HG02678 (cell line): ENCODE measurements around the gene ZNF107.
"Not testable (repeated sequence)": the region's sequence is repeated elsewhere in the genome, so short reads cannot be mapped to it uniquely, and the experiment has no call there.

Source experiments
- ATAC-seq: cut with Tn5 transposase; IDR thresholded peaks from one replicate; pipeline ENCODE4 v1.9.1; 2021; ENCODE audit warnings: mild to moderate bottlenecking, moderate library complexity; ENCODE audit not compliant: unreplicated experiment

Gene ZNF107

DNA sequence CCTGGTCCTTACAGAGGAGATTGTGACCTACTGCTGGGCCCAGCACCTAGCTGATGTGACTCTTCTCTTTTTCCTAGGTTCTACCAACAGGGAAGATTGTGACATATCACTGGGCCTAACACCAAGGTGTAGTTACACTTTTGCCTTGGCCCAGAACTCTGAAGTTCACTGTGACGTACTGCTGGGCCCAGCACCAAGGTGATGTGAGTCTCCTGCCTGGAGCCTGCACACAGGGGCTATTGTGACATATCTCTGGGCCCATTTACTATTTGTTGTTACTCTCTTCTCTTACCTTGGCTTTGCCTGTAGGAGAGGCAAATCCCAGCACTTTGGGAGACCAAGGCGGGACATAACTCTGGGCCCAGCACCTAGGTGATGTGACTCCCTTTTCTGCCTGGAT, 23.1 kb upstream of the ZNF107 start:
- no peak for ATAC-seq

DNA sequence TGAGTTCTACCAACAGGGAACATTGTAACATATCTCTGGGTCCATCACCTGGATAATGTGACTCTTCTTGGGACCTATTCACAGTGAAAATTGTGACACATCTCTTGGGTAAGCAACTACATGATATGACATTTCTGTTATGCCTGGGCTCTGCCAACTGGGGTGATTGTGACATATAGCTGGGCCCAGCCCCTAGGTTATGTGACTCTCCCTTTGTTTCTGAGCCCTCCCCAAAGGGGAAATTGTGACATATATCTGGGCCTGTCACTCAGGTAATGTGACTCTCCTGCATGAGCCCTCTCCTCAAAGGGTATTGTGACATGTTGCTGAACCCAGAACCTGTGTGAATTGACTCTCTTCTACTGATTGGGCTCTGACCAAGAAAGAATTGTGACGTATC, 22.4 kb upstream of the ZNF107 start:
- no peak for ATAC-seq

DNA sequence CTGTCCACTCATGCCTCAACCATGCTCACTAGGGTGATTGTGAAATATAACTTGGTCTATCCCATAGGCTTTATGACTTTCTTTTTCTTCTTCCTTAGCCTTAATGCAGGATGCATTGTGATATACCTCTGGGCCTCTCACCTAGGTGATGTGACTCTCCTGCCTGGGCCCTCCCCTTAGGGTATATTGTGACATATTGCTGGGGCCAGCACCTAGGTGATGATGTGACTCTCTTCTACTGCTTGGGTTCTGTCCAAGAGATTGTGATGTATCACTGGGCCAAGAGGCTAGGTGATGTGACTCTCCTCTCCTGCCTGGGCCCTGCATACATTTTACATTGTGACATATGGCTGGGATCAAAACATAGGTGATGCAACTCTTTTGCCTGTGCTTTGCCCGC, 14.7 kb upstream of the ZNF107 start:
- no peak for ATAC-seq

DNA sequence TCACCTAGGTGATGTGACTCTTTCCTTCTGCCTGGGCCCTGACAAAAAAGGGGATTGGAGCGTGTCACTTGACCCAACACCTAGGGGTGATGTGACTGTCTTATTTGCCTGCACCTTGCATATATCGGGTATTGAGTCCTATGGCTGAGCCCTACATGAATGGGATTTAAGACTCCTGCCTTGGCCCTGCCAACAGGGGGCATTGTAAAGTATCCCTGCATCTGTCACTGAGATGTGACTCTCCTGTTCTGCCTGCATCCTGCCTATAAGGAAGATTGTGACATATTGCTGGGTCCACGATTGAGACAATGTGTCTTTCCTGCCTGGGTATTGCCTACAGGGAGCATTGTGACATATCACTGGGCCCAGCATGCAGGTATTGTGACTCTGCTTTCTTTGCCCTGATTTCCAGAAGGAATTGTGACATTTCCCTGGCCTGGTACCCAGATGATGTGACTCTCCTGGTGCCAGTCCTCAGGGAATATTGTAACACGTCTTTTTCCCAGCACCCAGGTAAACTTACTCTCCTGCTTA, 14.2 kb upstream of the ZNF107 start:
- ATAC-seq, result no peak

DNA sequence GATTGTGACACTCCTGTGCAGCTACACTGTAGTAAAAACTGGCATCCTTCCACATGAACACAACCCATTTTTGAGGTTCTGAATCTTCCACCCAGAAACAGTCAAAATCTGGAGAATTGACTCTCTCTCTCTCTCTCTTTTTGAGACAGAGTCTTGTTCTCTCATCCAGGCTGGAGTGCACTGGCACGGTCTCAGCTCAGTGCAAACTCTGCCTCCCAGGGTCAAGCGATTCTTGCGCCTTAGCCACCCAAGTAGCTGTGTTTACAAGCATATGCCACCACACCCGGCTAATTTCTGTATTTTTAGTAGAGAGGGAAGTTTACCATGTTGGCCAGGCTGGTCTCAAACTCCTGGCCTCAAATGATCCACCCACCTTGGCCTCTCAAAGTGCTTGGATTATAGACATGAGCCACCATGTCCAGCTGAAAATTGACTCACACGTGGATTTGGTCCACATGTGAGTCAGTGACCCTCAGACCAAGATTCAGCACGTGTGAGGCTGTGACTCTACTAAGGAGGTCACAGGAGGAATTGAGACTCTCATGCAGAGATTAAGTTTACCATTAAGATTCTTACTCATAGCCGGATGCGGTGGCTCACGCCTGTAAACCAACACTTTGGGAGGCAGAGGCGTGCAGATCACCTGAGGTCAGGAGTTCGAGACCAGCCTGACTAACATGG, 12.1 kb upstream of the ZNF107 start:
- no peak for ATAC-seq

DNA sequence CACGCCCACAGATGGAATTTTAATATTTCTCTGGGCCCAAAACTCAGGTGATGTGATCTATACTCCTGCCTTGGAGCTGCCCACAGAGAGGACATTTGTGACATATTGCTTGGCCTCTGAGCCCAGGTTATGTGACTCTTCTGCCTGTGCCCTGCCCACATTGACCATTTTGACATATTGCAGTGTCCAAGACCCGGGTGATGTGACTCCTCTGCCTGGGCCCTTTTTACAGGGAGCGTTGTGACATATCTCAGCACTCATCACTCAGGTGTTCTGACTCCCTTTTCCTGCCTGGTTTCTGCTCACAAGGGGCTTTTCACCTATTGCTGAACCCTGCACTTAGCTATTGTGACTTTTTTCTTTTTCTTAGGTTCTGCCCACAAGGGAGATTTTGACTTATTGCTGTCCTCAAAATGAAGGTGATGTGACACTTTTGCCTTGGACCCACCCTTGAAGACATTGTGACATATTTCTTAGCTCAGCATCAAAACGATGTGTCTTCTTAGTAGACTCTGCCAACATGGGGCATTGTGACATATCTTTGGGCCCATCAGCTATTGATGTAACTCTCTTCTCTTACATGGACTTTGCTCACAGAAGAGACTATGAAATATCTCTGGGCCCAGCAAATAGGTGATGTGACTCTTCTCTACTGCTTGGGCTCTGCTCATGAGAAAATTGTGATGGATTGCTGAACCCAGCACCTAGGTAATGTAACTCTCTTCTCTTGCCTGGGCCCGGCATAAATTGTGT, 11.0 kb upstream of the ZNF107 start:
- ATAC-seq, result no peak

DNA sequence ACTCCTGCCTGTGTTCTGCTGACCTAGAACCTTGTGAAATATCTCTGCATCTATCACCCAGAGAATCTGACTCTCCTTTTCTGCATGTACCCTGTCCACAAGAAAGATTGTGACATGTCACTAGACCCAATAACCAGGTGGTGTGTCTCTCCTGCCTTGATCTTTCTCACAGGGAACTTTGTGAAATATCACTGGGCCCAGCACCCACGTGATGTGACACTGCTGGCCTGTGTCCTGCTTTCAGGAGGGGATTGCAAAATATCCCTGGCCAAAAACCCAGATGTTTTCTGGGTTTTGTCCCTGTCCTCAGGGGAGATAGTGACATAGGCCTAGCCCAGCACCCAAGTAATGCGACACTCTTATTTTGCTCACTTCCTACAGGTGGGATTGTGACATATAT, 10.1 kb upstream of the ZNF107 start:
- ATAC-seq, result no peak

DNA sequence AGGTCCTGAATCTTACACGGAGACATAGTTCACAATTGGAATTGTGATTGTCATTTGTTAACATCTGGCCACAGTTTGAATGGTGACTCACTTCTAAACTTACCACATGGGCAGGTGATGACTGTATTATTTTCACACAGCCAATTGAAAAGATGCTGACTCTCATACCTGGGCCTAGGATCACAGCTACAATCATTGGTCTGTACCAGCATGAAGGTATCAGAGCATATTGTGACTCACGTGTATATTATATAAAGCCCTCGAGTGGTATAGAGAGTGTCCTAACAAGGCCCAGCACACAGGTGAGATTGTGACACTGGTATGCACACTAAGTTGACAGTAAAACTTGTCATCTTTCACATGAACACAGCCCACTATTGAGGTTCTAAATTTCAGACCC, 9.4 kb upstream of the ZNF107 start:
- no peak for ATAC-seq

DNA sequence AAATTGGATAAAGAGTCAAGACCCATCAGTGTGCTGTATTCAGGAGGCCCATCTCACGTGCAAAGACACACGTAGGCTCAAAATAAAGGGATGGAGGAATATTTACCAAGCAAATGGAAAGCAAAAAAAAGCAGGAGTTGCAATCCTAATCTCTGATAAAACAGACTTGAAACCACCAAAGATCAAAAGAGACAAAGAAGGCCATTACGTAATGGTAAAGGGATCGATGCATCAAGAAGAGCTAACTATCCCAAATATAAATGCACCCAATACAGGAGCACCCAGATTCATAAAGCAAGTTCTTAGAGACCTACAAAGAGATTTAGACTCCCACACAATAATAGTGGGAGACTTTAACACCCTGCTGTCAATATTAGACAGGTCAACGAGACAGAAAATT, 3.8 kb upstream of the ZNF107 start:
- not testable (repeated sequence) for ATAC-seq

DNA sequence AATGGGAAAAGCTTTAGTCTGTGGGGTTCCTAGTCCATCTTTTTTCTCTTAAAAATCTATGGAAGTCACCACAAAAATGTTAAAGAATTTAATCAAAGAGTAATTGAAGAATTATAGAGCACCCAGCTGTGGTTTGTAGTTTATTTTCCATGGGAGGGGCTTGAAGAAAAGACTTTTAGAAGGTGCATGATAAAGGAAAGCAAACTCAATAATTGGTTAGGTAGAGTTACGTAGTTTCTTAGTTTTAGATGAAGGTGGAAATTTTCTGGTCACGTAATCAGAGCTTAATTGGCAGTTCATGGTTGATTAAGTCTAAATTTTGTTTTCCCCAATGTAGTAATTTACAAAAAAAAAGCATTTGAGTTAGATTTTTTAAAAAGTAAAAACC, 724 bp downstream of the ZNF107 start:
- no peak for ATAC-seq

DNA sequence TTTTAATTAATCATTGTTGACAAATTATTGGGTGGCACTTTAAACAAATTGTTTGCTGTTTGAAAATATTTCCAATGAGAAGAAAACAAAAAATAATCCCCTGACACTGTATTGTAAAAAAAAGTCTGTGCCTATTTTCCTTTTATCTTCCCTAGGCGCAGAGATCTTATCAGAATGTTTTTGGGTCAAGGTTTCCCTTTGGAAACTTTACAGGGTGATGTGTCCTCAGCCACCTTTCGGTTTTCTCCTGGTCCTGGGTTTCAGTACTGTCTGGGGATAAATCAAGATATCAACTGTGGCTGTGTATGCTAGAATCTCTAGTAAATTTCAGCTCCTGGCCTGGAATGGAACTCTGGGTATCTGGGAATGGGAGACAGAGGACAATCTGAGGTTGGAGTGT, 1.4 kb downstream of the ZNF107 start:
- no peak for ATAC-seq

DNA sequence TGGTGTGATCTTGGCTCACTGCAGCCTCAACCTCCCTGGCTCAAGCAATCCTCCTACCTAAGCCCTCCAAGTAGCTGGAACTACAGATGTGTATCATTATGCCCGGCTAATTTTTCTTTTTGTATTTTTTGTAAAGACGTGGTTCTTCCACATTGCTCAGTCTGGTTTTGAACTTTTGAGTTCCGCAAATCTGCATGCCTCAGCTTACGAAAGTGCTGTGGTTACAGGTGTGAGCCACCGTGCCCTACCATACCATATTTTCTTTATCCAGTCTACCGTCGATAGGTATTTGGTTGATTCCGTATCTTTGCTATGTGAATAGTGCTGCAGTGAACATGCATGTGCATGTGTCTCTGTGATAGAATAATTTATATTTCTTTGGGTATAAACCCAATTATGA, 6.5 kb downstream of the ZNF107 start:
- no peak for ATAC-seq

DNA sequence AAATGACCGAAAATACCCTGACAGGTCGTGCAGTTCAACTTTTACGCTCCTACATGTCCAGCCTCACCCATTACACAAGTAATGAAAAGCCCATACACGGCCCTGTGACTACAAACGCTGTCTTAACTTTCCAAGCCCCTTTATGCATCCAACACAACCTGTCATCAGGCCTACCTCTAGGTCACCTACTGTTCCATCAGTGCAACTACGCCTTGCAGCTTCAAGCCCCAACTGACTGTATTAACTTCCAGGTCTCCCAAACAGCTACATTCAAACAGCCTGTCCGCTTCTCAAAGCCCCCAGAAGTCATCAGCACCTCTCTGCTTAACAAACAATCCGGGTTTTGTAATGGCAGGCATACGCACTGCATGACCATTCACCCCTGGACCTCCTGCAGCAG, 19.2 kb downstream of the ZNF107 start:
- no peak for ATAC-seq

DNA sequence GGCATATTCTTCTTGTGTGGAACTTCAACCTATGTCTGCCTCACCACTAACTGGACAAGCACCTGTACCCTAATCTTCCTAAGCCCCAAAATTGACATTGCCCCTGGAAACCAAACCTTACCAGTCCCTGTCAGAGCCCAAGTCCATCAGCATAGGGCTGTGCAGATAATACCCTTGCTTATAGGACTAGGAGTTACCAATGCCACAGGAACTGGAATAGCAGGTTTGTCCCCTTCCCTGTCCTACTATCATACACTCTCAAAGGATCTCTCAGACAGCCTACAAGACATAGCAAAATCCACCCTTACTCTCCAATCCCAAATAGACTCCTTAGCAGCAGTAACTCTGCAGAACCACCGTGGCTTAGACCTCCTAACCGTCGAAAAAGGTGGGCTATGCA, 19.8 kb downstream of the ZNF107 start:
- ATAC-seq, result no peak

DNA sequence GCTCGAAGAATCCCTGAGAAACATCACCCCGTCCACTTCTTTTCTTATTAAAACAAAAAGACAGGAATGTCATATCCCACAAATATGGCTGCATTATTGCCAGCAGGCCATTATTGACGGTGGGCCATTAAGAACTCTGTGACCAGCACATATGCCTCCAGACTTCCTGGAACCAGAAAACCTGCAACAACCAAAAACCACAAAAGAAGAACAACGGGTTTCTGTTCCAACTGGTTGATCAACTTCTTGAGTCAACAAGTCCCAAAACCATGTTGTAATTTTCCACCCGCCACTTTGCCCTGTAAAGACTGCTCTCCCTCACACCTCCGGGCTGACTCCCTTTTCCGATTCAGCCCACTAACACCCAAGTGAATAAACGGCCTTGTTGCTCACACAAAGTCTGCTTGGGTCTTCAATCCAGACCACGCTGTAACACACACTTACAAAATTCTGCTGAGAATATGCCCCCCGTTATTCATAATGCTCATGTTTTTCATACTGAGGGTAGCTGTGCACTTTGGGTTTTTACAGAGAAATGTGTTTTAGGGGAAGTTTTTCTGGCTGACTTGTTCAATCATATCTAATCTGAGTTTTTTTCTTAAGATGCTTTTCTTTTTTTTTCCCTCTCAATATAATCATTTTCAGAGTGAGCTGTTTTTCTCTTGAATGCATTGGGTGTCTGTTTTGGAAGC, 20.7 kb downstream of the ZNF107 start:
- ATAC-seq, result no peak

DNA sequence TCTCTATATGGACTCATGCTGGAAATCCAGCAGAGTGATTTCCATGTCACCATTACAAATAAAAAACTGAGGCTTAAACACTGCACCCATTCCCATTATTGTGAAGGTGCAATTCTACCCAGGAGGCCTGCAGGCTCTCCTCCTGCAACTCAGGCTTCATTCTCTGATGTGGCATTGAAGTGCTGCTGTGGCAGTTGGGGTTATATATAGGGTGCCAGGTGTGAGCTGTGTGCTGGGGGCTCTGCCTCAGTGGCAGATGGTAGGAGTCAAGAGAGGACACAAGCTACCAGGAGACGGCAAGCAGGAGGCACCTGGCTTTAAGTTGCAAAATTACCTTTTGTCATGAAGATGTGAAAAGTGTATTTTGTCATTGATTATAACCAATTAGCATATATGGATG, 21.3 kb downstream of the ZNF107 start:
- no peak for ATAC-seq

DNA sequence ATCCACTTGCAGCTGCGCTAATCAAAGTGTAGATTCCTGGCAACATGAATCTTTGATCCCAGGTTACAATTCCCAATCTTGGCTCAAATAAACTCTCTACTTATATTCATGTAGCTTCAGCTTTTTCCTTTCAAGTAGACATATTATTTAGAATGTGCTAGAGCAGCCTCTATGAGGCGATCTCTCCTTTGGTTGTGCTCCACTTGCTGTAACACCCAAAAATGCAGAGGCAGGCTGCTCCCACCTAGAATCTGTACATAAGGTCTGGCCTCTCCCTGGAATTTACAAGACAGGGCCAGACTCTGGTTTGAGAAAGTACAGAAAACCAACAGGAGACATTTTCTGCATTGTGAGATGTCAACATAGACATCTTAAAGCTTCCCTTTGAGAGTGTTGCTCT, 23.1 kb downstream of the ZNF107 start:
- ATAC-seq, result no peak

DNA sequence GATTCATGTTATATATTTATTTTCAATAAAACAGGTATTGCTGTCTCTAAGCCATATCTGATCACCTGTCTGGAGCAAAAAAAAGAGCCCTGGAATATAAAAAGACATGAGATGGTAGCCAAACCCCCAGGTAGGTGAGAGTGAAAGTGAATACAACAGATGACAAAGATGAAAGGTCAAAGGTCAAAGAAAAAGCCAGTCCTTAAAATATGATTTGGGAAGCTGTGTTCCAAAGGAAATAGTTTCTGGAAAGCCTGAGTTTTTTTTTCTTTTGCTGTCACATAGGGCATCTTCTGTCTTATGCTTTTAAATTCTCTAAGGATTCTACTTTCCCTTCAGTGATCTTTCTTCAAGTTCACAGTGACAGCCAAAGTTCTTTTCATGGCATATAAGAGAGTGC, 25.9 kb downstream of the ZNF107 start:
- ATAC-seq, result no peak

DNA sequence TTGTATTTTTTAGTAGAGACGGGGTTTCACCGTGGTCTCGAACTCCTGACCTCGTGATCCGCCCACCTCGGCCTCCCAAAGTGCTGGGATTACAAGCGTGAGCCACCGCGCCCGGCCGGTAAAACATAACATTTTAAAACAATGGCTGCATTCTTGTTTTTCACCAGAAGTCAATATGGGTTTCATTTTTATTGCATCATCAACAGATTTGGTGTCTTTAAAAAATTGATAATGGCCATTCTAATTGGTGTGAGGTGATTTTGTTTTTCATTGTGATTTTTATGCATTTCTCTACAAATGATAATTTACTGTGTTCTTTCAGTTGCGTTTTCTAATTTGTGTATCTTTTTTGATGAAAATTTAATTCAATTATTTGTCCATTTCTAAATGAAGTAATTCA, 31.9 kb downstream of the ZNF107 start:
- ATAC-seq, result not testable (repeated sequence)

DNA sequence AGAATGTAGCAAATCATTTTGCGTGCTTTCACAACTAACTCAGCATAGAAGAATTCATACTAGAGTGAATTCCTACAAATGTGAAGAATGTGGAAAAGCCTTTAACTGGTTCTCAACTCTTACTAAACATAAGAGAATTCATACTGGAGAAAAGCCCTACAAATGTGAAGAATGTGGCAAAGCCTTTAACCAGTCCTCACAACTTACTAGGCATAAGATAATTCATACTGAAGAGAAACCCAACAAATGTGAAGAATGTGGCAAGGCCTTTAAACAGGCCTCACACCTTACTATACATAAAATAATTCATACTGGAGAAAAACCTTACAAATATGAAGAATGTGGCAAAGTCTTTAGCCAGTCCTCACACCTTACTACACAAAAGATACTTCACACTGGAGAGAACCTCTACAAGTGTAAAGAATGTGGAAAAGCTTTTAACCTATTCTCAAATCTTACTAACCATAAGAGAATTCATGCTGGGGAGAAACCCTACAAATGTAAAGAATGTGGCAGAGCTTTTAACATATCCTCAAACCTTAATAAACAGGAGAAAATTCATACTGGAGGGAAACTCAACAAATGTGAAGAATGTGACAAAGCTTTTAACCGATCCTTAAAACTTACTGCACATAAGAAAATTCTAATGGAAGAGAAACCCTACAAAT, 40.8 kb downstream of the ZNF107 start:
- ATAC-seq, result no peak

DNA sequence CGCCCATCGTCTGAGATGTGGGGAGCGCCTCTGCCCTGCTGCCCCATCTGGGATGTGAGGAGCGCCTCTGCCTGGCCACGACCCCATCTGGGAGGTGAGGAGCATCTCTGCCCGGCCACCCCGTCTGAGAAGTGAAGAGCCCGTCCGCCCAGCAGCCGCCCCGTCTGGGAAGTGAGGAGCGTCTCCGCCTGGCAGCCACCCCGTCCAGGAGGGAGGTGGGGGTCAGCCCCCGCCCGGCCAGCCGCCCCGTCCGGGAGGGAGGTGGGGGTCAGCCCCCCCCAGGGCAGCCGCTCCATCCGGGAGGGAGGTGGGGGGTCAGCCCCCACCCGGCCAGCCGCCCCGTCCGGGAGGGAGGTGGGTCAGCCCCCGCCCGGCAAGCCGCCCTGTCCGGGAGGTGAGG, 52.0 kb downstream of the ZNF107 start:
- not testable (repeated sequence) for ATAC-seq
